OCI-LY1 (cell line): ENCODE measurements around the gene NEURL1B.

Experiments used
- CTCF ChIP-seq: fragments of 200-600 bp; sonication (generic), shearing (Covaris generic); IDR thresholded peaks from 2 replicates; pipeline ENCODE4 v1.5.1; 2017; ENCODE audit warnings: mild to moderate bottlenecking, antibody characterized with exemption, low read length, moderate library complexity, mixed read lengths
- EZH2 ChIP-seq: fragments of 200-600 bp; sonication (generic), shearing (Covaris generic); IDR thresholded peaks from 2 replicates; pipeline ENCODE4 v1.8.0; 2017; ENCODE audit warnings: borderline replicate concordance, mixed run types, mild to moderate bottlenecking, antibody characterized with exemption, low read length, moderate library complexity, mixed read lengths

- no peak for TF ChIP-seq CTCF
- TF ChIP-seq EZH2: no peak
Measured at GRCh38 chr5:172634106-172634899, 6.8 kb upstream of the NEURL1B start.
